Gastrocnemius medialis (tissue), 4 donors: ENCODE results near the gene HIVEP3. TPM values are rescaled to one million over a fixed set of nuclear protein-coding genes. Genes with fewer than 3 reads are reported as not detected.

Experiments used
- ATAC-seq, 2 donors: fragments of 150-250 bp; one replicate each; pipeline ENCODE4 v1.9.1; 2016
- DNase-seq, 2 donors: peaks; one replicate each; pipeline ENCODE4 v3.0.0-alpha.2; 2019
- H3K27ac ChIP-seq, 4 donors: fragments of 200-600 bp; sonication (generic); 1 replicate in 1 of 4; 2 replicates in 3 of 4; pipeline ENCODE4 v1.5.1; 2016 to 2018; ENCODE audit warnings: mild to moderate bottlenecking in 2 of 4, moderate library complexity in 1 of 4
- H3K27me3 ChIP-seq, 3 donors: fragments of 200-600 bp; sonication (generic) in 2 of 3; 1 replicate in 1 of 3; 2 replicates in 2 of 3; pipeline versions ENCODE4 v1.5.1 to v1.6.0; 2016 to 2019; ENCODE audit warnings: mild to moderate bottlenecking in 1 of 3, moderate library complexity in 1 of 3
- H3K36me3 ChIP-seq, 2 donors: fragments of 200-600 bp; sonication (generic) in 1 of 2; one replicate each; pipeline ENCODE4 v1.5.1; 2017 to 2018
- H3K4me1 ChIP-seq, 2 donors: fragments of 200-600 bp; sonication (generic) in 1 of 2; one replicate each; pipeline ENCODE4 v1.5.1; 2016 to 2017; ENCODE audit warnings: mild to moderate bottlenecking in 2 of 2
- H3K4me3 ChIP-seq, 4 donors: fragments of 200-600 bp; sonication (generic) in 3 of 4; 1 replicate in 1 of 4; 2 replicates in 3 of 4; pipeline ENCODE4 v1.5.1; 2016 to 2019; ENCODE audit warnings: mild to moderate bottlenecking in 2 of 4
- H3K9me3 ChIP-seq, 3 donors: fragments of 200-600 bp; sonication (generic) in 2 of 3; 1 replicate in 1 of 3; 2 replicates in 2 of 3; pipeline ENCODE4 v1.5.1; 2016 to 2019
- CTCF ChIP-seq, 5 experiments: fragments of 450-650 bp in 3 of 5; fragments of 200-600 bp in 2 of 5; sonication (generic) in 2 of 5; IDR thresholded peaks in 4 of 5; conservative IDR thresholded peaks in 1 of 5; 1 replicate in 4 of 5; 2 replicates in 1 of 5; pipeline ENCODE4 v1.5.1; 2016 to 2019; ENCODE audit warnings: antibody characterized with exemption in 5 of 5, mild to moderate bottlenecking in 3 of 5, moderate library complexity in 3 of 5
- POLR2A ChIP-seq, 2 donors: fragments of 450-650 bp; IDR thresholded peaks; one replicate each; pipeline ENCODE4 v1.6.1; 2017; ENCODE audit warnings: antibody characterized with exemption in 2 of 2, mild to moderate bottlenecking in 2 of 2, moderate library complexity in 2 of 2
- in situ Hi-C, 4 donors: fragments of 200-750 bp; cut with MboI; loops; one replicate each; pipeline versions ENCODE4 v1.15.0 to v1.8.0; 2017; ENCODE audit warnings: low sequenced_read_pairs in 4 of 4
- intact Hi-C: fragments of 100-400 bp; cut with DNase I; formaldehyde crosslinking; loops from one replicate; pipeline ENCODE4 v1.15.1; 2023; ENCODE audit warnings: low total_unique reads
- total RNA-seq, 4 donors: library from RNA; depleted of rRNA; stranded (reverse); fragments of >200 nt; gene quantifications; one replicate each; pipeline versions ENCODE4 v1.1.0 to v1.2.3, GENCODE V29; 2016

Gene HIVEP3
- total RNA-seq, 4 donors from 2014 or later, result 0.80 to 1.8 (median 1.3) TPM

- intact Hi-C loops (no loop called here), in situ Hi-C loops (no loop called here)
- no peak for TF ChIP-seq POLR2A (IDR thresholded peaks at IDR 0.05)
- peaks cover 16 to 25% of the 10 kb centered on the region in 2 donors for H3K4me1 ChIP-seq
- H3K27me3 ChIP-seq, result no peaks in the 10 kb centered on the region
- DNase-seq, result no peak
- no peaks in the 10 kb centered on the region for H3K9me3 ChIP-seq
- no peak overlapping the region for H3K27ac ChIP-seq
- H3K4me3 ChIP-seq, result no peak overlapping the region
- no peak for ATAC-seq
- H3K36me3 ChIP-seq, result no peaks in the 10 kb centered on the region
These were observed 184.3 kb downstream of the HIVEP3 start for GRCh38 chr1:41734201-41734970.

DNA sequence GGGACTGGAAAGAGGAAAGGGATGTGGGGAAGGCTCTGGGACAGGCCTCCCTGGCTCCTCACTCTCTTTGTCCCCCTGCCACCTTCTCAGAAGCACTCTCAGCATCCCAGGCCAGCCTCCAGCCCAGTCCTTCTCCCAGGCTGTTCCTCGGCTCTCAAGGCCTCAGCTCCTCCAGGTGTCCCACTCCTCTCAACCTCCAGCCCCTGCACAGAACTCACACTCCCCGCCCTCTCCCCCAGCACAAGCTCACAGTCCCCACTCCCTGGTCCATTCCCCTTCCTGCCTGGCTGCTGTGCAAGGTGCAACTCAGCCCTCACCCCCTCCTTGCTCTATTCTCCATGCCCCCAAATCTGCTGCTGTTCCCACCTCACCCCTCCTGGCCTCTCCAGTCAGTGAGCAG is 185.0 kb downstream of the HIVEP3 start:
- no peak overlapping the region for H3K4me3 ChIP-seq
- no peaks in the 10 kb centered on the region for H3K9me3 ChIP-seq
- intact Hi-C loops (no loop called here), in situ Hi-C loops (no loop called here)
- no peaks in the 10 kb centered on the region for H3K27me3 ChIP-seq
- H3K36me3 ChIP-seq, result no peaks in the 10 kb centered on the region
- peaks cover 16 to 27% of the 10 kb centered on the region in 2 donors for H3K4me1 ChIP-seq
- no peak for DNase-seq
- no peak overlapping the region for H3K27ac ChIP-seq
- no peak for ATAC-seq
- no peak for TF ChIP-seq POLR2A (IDR thresholded peaks at IDR 0.05)
- TF ChIP-seq CTCF (IDR thresholded peaks at IDR 0.05 in 4 of 5, conservative IDR thresholded peaks at IDR 0.05 in 1 of 5), result no peak

GRCh38 chr1:41733021-41733420 is 185.7 kb downstream of the HIVEP3 start:
- peak in 1 of 2 donors; percentile 55 for ATAC-seq
- in situ Hi-C loops (no loop called here), intact Hi-C loops (no loop called here)
- no peak for DNase-seq
- Histone ChIP-seq H3K27me3 (no peaks in the 10 kb centered on the region), H3K36me3 (no peaks in the 10 kb centered on the region), H3K27ac (no peak overlapping the region), H3K4me3 (no peak overlapping the region), H3K9me3 (no peaks in the 10 kb centered on the region), H3K4me1 (peaks cover 20 to 28% of the 10 kb centered on the region in 2 donors)
- TF ChIP-seq POLR2A (IDR thresholded peaks at IDR 0.05), result no peak
- no peak for TF ChIP-seq CTCF (IDR thresholded peaks at IDR 0.05 in 4 of 5, conservative IDR thresholded peaks at IDR 0.05 in 1 of 5)

- Histone ChIP-seq H3K27ac (no peak overlapping the region), H3K4me3 (no peak overlapping the region), H3K27me3 (no peaks in the 10 kb centered on the region), H3K36me3 (no peaks in the 10 kb centered on the region), H3K4me1 (peaks cover 24 to 25% of the 10 kb centered on the region in 2 donors), H3K9me3 (no peaks in the 10 kb centered on the region)
- in situ Hi-C loops, result no loop called here
- no peak for TF ChIP-seq CTCF (IDR thresholded peaks at IDR 0.05 in 4 of 5, conservative IDR thresholded peaks at IDR 0.05 in 1 of 5)
- TF ChIP-seq POLR2A (IDR thresholded peaks at IDR 0.05), result no peak
- intact Hi-C loops, result no loop called here
- DNase-seq, result no peak
- no peak for ATAC-seq
These were observed 187.1 kb downstream of the HIVEP3 start for GRCh38 chr1:41731516-41732030.

- Histone ChIP-seq H3K27me3 (no peaks in the 10 kb centered on the region), H3K4me1 (peaks cover 24 to 25% of the 10 kb centered on the region in 2 donors), H3K4me3 (no peak overlapping the region), H3K27ac (no peak overlapping the region), H3K9me3 (no peaks in the 10 kb centered on the region), H3K36me3 (no peaks in the 10 kb centered on the region)
- intact Hi-C loops (no loop called here), in situ Hi-C loops (no loop called here)
- TF ChIP-seq CTCF (IDR thresholded peaks at IDR 0.05 in 4 of 5, conservative IDR thresholded peaks at IDR 0.05 in 1 of 5) (no peak), POLR2A (IDR thresholded peaks at IDR 0.05) (no peak)
- ATAC-seq (no peak), DNase-seq (no peak)
These were observed 187.9 kb downstream of the HIVEP3 start for GRCh38 chr1:41730806-41731205.
